ENCODE results near the gene CEP85L. TPM values are rescaled to one million over a fixed set of nuclear protein-coding genes. Genes with fewer than 3 reads are reported as not detected.

Gene CEP85L
- total RNA-seq, 4 donors from 2014 or later: 12.6 to 16.2 (median 13.4) TPM

- H3K4me3 ChIP-seq: no peak overlapping the region
- no peaks in the 10 kb centered on the region for H3K36me3 ChIP-seq
- peak overlapping the region in 1 of 4 donors; percentile 40 for H3K27ac ChIP-seq (replicated peaks in 1 of 4)
- H3K27me3 ChIP-seq: no peaks in the 10 kb centered on the region
- peaks cover 0 to 29% (median 22%) of the 10 kb centered on the region in 4 donors for H3K9me3 ChIP-seq
- H3K4me1 ChIP-seq: peaks cover 9 to 17% (median 15%) of the 10 kb centered on the region in 4 donors
- DNase-seq (ENCODE audit: extremely low spot score): peak; percentile 64
- intact Hi-C loops (cut with DNase I): loop anchor here (2.0 to 10.0 kb wide), 2 partner anchors 193 to 299 kb away; no protein-coding TSS in a partner anchor
- TF ChIP-seq EP300 (IDR thresholded peaks at IDR 0.05) (no peak), POLR2A (IDR thresholded peaks at IDR 0.05; ENCODE audit: low read depth) (no peak), POLR2AphosphoS5 (IDR thresholded peaks at IDR 0.05) (no peak)
- TF ChIP-seq, protein P1, sequence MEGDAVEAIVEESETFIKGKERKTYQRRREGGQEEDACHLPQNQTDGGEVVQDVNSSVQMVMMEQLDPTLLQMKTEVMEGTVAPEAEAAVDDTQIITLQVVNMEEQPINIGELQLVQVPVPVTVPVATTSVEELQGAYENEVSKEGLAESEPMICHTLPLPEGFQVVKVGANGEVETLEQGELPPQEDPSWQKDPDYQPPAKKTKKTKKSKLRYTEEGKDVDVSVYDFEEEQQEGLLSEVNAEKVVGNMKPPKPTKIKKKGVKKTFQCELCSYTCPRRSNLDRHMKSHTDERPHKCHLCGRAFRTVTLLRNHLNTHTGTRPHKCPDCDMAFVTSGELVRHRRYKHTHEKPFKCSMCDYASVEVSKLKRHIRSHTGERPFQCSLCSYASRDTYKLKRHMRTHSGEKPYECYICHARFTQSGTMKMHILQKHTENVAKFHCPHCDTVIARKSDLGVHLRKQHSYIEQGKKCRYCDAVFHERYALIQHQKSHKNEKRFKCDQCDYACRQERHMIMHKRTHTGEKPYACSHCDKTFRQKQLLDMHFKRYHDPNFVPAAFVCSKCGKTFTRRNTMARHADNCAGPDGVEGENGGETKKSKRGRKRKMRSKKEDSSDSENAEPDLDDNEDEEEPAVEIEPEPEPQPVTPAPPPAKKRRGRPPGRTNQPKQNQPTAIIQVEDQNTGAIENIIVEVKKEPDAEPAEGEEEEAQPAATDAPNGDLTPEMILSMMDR (IDR thresholded peaks at IDR 0.05): no peak
- WGBS: 85% methylated on average over 5 of the region's 5 CpGs
Measured at GRCh38 chr6:118581489-118581959, 69.9 kb downstream of the CEP85L start.

GRCh38 chr6:118580585-118581419 is 70.6 kb downstream of the CEP85L start:
- peak overlapping the region in 2 of 4 donors; percentile 10 to 40 for H3K27ac ChIP-seq (replicated peaks in 1 of 4)

GRCh38 chr6:118579786-118580185 is 71.6 kb downstream of the CEP85L start:
- H3K9me3 ChIP-seq: peaks cover 0 to 42% (median 29%) of the 10 kb centered on the region in 4 donors

More at GRCh38 chr6:118580585-118581419, 70.6 kb downstream of the CEP85L start:
- no peaks in the 10 kb centered on the region for H3K27me3 ChIP-seq
- peaks cover 9 to 17% (median 15%) of the 10 kb centered on the region in 4 donors for H3K4me1 ChIP-seq
- H3K4me3 ChIP-seq: no peak overlapping the region
- WGBS: 66% methylated on average over 8 of the region's 10 CpGs
- DNase-seq (ENCODE audit: extremely low spot score): no peak
- no peaks in the 10 kb centered on the region for H3K36me3 ChIP-seq
- peaks cover 0 to 34% (median 23%) of the 10 kb centered on the region in 4 donors for H3K9me3 ChIP-seq
- intact Hi-C loops (cut with DNase I): loop anchor here (2.0 to 10.0 kb wide), 2 partner anchors 194 to 298 kb away; no protein-coding TSS in a partner anchor
- TF ChIP-seq EP300 (IDR thresholded peaks at IDR 0.05): no peak
- TF ChIP-seq, protein P1 (IDR thresholded peaks at IDR 0.05): peak; percentile 65 to 78 (median 75)
- TF ChIP-seq POLR2AphosphoS5 (IDR thresholded peaks at IDR 0.05): peak in 1 of 2 donors; percentile 19

DNA sequence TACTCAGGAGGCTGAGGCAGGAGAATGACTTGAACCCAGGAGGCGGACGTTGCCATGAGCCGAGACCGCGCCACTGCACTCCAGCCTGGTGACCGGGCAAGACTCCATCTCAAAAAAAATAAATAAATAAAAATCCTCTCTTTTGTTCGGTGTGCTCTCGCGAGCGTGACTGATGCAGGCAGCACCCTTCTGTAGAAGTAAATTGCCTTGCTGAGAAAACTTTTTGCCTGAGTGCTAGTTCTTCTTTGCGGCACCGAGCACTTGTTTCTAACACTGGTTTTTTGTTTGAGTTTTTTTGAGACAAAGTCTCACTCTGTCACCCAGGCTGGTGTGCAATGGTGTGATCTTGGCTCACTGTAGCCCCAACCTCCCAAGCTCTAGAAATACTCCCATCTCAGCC is 72.8 kb downstream of the CEP85L start:
- Histone ChIP-seq H3K36me3 (peaks cover 0 to 9% (median 7%) of the 10 kb centered on the region in 4 donors), H3K4me3 (no peak overlapping the region), H3K9me3 (peaks cover 7 to 54% (median 41%) of the 10 kb centered on the region in 4 donors), H3K27me3 (no peaks in the 10 kb centered on the region), H3K4me1 (peaks cover 9 to 17% (median 15%) of the 10 kb centered on the region in 4 donors), H3K27ac (replicated peaks in 1 of 4) (no peak overlapping the region)
- DNase-seq (ENCODE audit: extremely low spot score): no peak
- WGBS: 98% methylated on average over 12 of the region's 12 CpGs
- intact Hi-C loops (cut with DNase I): no loop called here
- TF ChIP-seq, protein P1 (IDR thresholded peaks at IDR 0.05): no peak
- TF ChIP-seq POLR2A (IDR thresholded peaks at IDR 0.05; ENCODE audit: low read depth) (no peak), EP300 (IDR thresholded peaks at IDR 0.05) (no peak), POLR2AphosphoS5 (IDR thresholded peaks at IDR 0.05) (no peak)

More at GRCh38 chr6:118579786-118580185, 71.6 kb downstream of the CEP85L start:
- no peak for DNase-seq (ENCODE audit: extremely low spot score)
- Histone ChIP-seq H3K4me1 (peaks cover 9 to 17% (median 15%) of the 10 kb centered on the region in 4 donors), H3K27ac (replicated peaks in 1 of 4) (no peak overlapping the region), H3K4me3 (no peak overlapping the region), H3K27me3 (no peaks in the 10 kb centered on the region), H3K36me3 (peaks cover 0 to 2% (median under 1%) of the 10 kb centered on the region in 4 donors)
- intact Hi-C loops (cut with DNase I): loop anchor here (2.0 to 10.0 kb wide), 2 partner anchors 195 to 297 kb away; no protein-coding TSS in a partner anchor
- WGBS: 92% methylated on average over 2 of the region's 2 CpGs
- TF ChIP-seq POLR2AphosphoS5 (IDR thresholded peaks at IDR 0.05) (no peak), POLR2A (IDR thresholded peaks at IDR 0.05; ENCODE audit: low read depth) (no peak), EP300 (IDR thresholded peaks at IDR 0.05) (no peak)
- TF ChIP-seq, protein P1 (IDR thresholded peaks at IDR 0.05): no peak
